Measurements from ENCODE around the gene ISCA2.
"Not testable (repeated sequence)": the region's sequence is repeated elsewhere in the genome, so short reads cannot be mapped to it uniquely, and the experiment has no call there.

Gene ISCA2, protein sequence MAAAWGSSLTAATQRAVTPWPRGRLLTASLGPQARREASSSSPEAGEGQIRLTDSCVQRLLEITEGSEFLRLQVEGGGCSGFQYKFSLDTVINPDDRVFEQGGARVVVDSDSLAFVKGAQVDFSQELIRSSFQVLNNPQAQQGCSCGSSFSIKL

DNA sequence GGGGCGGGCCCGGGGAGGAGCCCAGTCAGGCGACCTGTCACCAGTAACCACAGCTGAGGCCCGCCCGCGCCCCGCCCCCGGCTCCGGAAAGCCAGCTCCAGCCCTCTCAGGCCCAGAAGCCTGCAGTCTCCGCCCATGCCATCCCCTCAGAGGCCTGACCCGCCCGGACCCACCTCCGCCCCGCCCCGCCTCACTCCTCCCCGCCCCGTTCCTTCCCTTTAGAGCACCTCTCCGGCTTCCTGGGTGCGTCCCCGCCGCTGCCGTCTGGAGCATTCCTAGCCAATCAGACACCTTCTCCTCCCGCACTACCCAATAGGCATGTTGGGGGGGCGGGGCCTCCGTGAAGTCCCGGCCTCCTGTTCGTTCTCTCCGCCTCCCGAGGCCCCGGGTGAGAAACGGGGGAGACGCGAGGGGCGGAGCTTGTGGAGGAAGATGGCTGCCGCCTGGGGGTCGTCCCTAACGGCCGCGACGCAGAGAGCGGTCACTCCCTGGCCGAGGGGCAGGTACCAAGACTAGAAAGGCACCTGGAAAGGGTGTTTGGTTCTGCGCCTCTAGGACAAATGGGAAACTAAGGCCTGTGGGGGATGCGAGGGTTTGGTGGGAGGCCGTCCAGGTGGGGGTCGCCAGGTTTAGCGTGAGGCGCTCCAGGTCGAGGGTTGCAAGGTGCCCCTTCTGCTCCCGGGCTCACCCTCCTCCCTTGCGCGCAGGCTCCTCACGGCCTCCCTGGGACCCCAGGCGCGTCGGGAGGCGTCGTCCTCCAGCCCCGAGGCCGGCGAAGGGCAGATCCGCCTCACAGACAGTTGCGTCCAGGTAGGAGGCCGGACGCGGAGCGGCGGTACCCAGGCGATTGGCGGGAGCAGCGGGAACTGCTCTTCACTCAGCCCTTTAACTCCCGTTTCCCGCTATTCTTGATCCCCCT, at the start of gene ISCA2:
Gene ISCA2, plus strand, starts transcription at position 423 of the 919 bp plus-strand sequence. Its CDS starts 10 bp downstream, at position 433.
- Histone ChIP-seq H3K9me3 (ENCODE audit: control insufficient read depth, insufficient read depth, low read length) (no peaks in the 10 kb centered on the region), H3K27me3 (ENCODE audit: control insufficient read depth, insufficient read depth, low read length) (no peaks in the 10 kb centered on the region), H3K4me3 (ENCODE audit: low read length) (peak within 1 kb of the TSS; percentile 87), H3K4me1 (ENCODE audit: control insufficient read depth, insufficient read depth, low read length) (no peaks in the 10 kb centered on the region), H3K27ac (ENCODE audit: low read length) (no peak within 1 kb of the TSS), H3K36me3 (ENCODE audit: control insufficient read depth, insufficient read depth, low read length) (no peaks in the 10 kb centered on the region)
- DNase-seq (ENCODE audit: low read depth, low spot score), result peak; percentile 93
- WGBS (ENCODE audit: insufficient coverage, insufficient read length), result no CpG with 5 or more reads among the region's 73 CpGs

DNA sequence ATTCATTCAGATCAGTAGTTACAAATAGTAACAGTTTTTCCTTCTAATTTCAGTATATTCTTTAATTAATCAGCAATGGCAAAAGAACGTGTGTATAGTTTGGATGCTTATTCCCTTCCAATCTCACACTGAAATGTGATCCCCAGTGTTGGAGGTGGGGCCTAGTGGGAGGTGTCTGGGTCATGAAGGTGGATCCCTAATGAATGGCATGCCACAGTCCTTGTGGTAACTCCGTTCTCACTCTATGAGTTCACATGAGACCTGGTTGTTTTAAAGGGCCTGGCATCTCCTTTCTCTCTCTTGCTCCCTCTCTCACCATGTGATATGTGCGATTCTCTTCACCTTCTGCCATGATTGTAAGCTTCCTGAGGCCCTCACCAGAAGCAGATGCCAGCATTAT, 48.7 kb upstream of the ISCA2 start:
- H3K9me3 ChIP-seq (ENCODE audit: control insufficient read depth, insufficient read depth, low read length), result no peaks in the 10 kb centered on the region
- no peaks in the 10 kb centered on the region for H3K4me1 ChIP-seq (ENCODE audit: control insufficient read depth, insufficient read depth, low read length)
- WGBS (ENCODE audit: insufficient coverage, insufficient read length), result no CpG with 5 or more reads among the region's 3 CpGs
- no peak overlapping the region for H3K4me3 ChIP-seq (ENCODE audit: low read length)
- H3K27ac ChIP-seq (ENCODE audit: low read length), result no peak overlapping the region
- no peak for DNase-seq (ENCODE audit: low read depth, low spot score)
- no peaks in the 10 kb centered on the region for H3K27me3 ChIP-seq (ENCODE audit: control insufficient read depth, insufficient read depth, low read length)
- H3K36me3 ChIP-seq (ENCODE audit: control insufficient read depth, insufficient read depth, low read length), result no peaks in the 10 kb centered on the region

DNA sequence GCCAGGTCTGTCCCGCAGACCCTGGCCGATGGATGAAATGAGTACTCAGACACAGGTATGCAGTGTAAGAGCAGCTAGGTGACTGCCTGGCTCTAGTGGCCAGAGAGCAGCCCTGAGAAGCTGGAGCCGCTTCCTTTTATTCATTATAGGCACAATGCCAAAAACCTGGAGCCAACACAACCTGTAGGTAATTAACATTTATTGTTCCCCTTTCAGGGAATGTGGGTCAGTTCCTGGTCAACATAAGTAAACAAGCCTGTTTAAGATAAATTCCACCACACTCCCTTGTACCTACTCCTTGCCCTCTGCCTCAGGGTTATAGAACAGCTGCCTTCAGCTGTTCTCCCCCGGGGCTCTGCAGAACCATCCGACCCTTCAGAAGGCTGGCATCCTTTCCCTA, 39.2 kb upstream of the ISCA2 start:
- not testable (repeated sequence) for H3K4me3 ChIP-seq (ENCODE audit: low read length); DNase-seq (ENCODE audit: low read depth, low spot score); H3K4me1 ChIP-seq (ENCODE audit: control insufficient read depth, insufficient read depth, low read length); H3K27me3 ChIP-seq (ENCODE audit: control insufficient read depth, insufficient read depth, low read length); H3K36me3 ChIP-seq (ENCODE audit: control insufficient read depth, insufficient read depth, low read length); H3K27ac ChIP-seq (ENCODE audit: low read length); H3K9me3 ChIP-seq (ENCODE audit: control insufficient read depth, insufficient read depth, low read length)
- WGBS (ENCODE audit: insufficient coverage, insufficient read length), result no CpG with 5 or more reads among the region's 5 CpGs

DNA sequence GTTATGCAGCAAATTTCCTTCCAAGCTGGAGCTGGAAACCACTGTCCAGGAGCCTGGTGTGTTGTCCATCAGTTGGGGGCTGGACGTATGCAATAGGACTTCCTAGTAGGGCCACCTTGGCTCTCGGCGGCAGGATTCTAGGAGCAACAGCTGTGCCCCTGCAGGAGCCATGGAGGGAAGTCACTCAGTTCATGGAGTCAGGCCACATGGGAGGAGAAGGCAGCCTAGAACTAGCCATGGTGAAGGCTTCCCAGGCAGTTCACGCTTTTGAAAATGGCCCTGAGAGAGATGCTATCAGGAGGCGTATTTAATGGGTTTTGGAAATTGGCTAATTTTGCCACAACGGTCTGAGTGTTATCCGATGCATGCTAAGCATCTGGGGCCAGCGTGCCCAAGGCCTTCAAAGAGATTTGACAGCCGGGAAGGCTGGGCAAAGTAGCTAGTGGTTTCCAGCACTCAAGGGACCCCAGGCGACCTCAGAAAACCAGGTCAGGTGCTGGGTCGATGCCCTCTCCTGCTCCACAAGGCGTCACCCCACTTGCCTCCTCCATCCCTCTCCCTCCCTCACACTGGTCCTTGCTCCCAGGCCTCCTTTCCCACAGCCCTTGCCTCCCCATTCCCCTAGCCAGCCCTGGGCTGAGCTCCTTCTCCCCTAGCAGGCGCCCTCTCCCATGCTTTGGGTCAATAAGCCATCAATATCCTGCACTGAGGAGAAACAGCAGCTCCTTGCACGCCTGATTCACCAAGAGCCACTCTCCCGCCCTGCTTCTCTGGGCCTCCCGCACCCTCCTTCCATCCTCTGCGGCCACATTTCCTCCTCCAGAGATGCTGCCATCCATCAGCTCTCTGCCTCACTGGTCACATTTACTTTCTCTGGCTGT, 36.6 kb upstream of the ISCA2 start:
- no peaks in the 10 kb centered on the region for H3K36me3 ChIP-seq (ENCODE audit: control insufficient read depth, insufficient read depth, low read length)
- no peaks in the 10 kb centered on the region for H3K27me3 ChIP-seq (ENCODE audit: control insufficient read depth, insufficient read depth, low read length)
- no peak overlapping the region for H3K4me3 ChIP-seq (ENCODE audit: low read length)
- 0 out of 2 replicates have a peak, but pooled peaks cover 2% of the 10 kb centered on the region for H3K4me1 ChIP-seq (ENCODE audit: control insufficient read depth, insufficient read depth, low read length)
- DNase-seq (ENCODE audit: low read depth, low spot score), result no peak
- WGBS (ENCODE audit: insufficient coverage, insufficient read length), result no CpG with 5 or more reads among the region's 17 CpGs
- no peaks in the 10 kb centered on the region for H3K9me3 ChIP-seq (ENCODE audit: control insufficient read depth, insufficient read depth, low read length)
- H3K27ac ChIP-seq (ENCODE audit: low read length), result no peak overlapping the region

DNA sequence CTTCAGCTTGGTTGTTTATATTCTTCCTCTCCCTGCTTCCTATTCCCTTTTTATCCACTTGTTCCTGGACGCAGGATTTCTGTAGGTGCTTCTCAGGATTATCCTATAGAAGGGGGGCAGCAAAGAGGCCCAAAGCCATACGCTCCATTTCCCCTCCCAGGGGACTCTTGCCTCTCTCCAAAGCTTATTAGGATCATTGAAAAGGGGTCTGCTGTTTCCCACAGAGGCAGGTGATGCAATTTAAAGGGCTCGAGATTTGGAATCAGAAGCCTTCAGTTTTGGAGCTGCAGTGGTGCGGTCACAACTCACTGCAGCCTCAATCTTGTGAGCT, 36.0 kb upstream of the ISCA2 start:
- H3K27ac ChIP-seq (ENCODE audit: low read length), result no peak overlapping the region
- H3K36me3 ChIP-seq (ENCODE audit: control insufficient read depth, insufficient read depth, low read length), result no peaks in the 10 kb centered on the region
- H3K27me3 ChIP-seq (ENCODE audit: control insufficient read depth, insufficient read depth, low read length), result no peaks in the 10 kb centered on the region
- no peak for DNase-seq (ENCODE audit: low read depth, low spot score)
- H3K9me3 ChIP-seq (ENCODE audit: control insufficient read depth, insufficient read depth, low read length), result no peaks in the 10 kb centered on the region
- no CpG with 5 or more reads among the region's 4 CpGs for WGBS (ENCODE audit: insufficient coverage, insufficient read length)
- H3K4me3 ChIP-seq (ENCODE audit: low read length), result no peak overlapping the region
- 0 out of 2 replicates have a peak, but pooled peaks cover 2% of the 10 kb centered on the region for H3K4me1 ChIP-seq (ENCODE audit: control insufficient read depth, insufficient read depth, low read length)

DNA sequence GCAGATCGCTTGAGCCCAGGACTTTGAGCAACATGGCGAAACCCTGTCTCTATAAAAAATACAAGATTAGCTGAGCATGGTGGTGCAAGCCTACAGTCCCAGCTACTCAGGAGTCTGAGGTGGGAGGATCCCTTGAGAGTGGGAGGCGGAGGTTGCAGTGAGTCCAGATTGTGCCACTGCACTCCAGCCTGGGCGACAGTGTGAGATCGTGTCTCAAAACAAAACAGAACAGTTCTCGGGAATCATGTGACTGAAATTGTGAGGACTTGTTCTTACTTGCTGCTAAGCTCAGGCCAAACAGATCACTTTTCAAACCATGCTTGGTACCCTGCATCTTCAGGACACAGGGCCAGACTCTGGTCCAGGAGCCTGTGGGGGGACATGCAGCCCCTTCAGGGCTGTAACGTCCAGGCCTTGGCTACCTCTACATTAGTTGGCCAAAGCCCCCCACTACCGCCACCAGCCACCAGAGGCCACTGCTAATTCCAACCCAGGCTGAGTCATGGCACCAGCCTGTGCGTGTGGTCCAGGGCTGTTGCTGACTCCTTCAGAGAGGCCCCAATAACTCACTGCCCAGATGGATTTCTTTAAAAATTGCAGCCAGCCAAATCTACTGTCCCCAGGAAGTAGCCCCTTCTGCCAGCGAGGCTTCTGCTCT, 34.1 kb upstream of the ISCA2 start:
- H3K36me3 ChIP-seq (ENCODE audit: control insufficient read depth, insufficient read depth, low read length), result no peaks in the 10 kb centered on the region
- H3K27ac ChIP-seq (ENCODE audit: low read length), result no peak overlapping the region
- H3K9me3 ChIP-seq (ENCODE audit: control insufficient read depth, insufficient read depth, low read length), result no peaks in the 10 kb centered on the region
- H3K4me1 ChIP-seq (ENCODE audit: control insufficient read depth, insufficient read depth, low read length), result 0 out of 2 replicates have a peak, but pooled peaks cover 2% of the 10 kb centered on the region
- no peaks in the 10 kb centered on the region for H3K27me3 ChIP-seq (ENCODE audit: control insufficient read depth, insufficient read depth, low read length)
- no CpG with 5 or more reads among the region's 10 CpGs for WGBS (ENCODE audit: insufficient coverage, insufficient read length)
- DNase-seq (ENCODE audit: low read depth, low spot score), result peak; percentile 39
- no peak overlapping the region for H3K4me3 ChIP-seq (ENCODE audit: low read length)

DNA sequence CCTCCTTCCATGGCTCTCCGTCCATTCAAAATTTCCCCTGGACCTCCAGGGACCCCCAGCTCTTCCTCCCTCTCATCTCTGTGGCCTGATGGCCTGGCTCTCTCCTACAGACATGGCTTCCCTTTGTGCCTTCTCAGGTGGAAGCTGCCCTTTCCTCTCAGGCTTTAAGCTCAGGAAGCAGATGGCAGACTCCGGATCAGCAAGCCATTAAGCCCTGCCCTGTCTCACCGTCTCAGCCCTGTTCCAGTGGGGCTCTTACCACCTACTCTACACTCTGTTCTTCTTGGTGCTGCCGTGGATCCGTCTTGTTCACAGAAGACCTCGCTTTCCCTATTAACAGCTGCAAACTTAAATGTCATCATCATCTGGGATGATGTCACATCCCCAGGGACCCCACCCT, 33.6 kb upstream of the ISCA2 start:
- H3K9me3 ChIP-seq (ENCODE audit: control insufficient read depth, insufficient read depth, low read length), result no peaks in the 10 kb centered on the region
- no CpG with 5 or more reads among the region's 6 CpGs for WGBS (ENCODE audit: insufficient coverage, insufficient read length)
- H3K36me3 ChIP-seq (ENCODE audit: control insufficient read depth, insufficient read depth, low read length), result no peaks in the 10 kb centered on the region
- no peak for DNase-seq (ENCODE audit: low read depth, low spot score)
- no peak overlapping the region for H3K27ac ChIP-seq (ENCODE audit: low read length)
- no peak overlapping the region for H3K4me3 ChIP-seq (ENCODE audit: low read length)
- no peaks in the 10 kb centered on the region for H3K27me3 ChIP-seq (ENCODE audit: control insufficient read depth, insufficient read depth, low read length)
- H3K4me1 ChIP-seq (ENCODE audit: control insufficient read depth, insufficient read depth, low read length), result 0 out of 2 replicates have a peak, but pooled peaks cover 2% of the 10 kb centered on the region

DNA sequence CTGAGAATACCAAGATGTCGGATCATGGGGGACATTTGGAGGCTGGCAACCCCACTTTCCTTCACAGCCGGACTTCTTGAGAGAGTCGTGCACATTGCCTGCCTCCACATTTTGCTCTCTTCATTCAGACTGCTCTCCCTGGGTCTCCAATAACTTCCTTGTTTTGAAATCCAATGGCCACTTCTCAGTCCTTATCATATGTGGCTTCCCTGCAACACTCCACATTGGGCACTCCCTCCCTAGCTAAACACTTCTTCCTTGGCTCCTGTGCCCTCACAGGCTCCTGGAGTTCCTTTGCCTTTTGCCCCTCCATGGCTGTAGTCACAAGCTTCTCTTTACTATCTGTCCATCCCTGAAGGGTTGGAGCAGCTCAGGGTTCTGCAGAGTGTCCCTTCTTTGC, 30.6 kb upstream of the ISCA2 start:
- no peak overlapping the region for H3K4me3 ChIP-seq (ENCODE audit: low read length)
- H3K36me3 ChIP-seq (ENCODE audit: control insufficient read depth, insufficient read depth, low read length), result no peaks in the 10 kb centered on the region
- WGBS (ENCODE audit: insufficient coverage, insufficient read length), result no CpG with 5 or more reads among the region's 3 CpGs
- no peak overlapping the region for H3K27ac ChIP-seq (ENCODE audit: low read length)
- no peaks in the 10 kb centered on the region for H3K9me3 ChIP-seq (ENCODE audit: control insufficient read depth, insufficient read depth, low read length)
- no peaks in the 10 kb centered on the region for H3K27me3 ChIP-seq (ENCODE audit: control insufficient read depth, insufficient read depth, low read length)
- no peak for DNase-seq (ENCODE audit: low read depth, low spot score)
- no peaks in the 10 kb centered on the region for H3K4me1 ChIP-seq (ENCODE audit: control insufficient read depth, insufficient read depth, low read length)

DNA sequence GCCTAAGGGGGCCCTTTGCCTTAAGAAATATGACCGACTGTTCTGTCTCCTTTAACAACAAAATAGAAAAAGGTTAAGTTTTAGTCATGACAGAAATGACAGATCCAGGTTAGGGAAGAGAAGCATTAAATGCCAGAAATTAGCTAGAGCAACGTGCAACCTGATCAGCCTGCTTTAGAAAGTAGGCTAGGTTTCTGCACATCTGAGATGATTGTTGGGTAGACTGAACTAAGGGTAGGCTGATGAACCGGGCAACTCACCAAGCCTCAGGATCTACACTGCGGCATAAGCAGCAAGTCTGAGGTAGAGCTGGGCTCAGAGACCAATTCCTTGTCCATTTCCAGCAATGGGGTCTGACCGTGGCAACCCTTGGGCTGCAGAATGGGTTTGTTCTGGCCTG, 29.9 kb upstream of the ISCA2 start:
- H3K27ac ChIP-seq (ENCODE audit: low read length), result no peak overlapping the region
- no peak overlapping the region for H3K4me3 ChIP-seq (ENCODE audit: low read length)
- no peaks in the 10 kb centered on the region for H3K9me3 ChIP-seq (ENCODE audit: control insufficient read depth, insufficient read depth, low read length)
- no peak for DNase-seq (ENCODE audit: low read depth, low spot score)
- no peaks in the 10 kb centered on the region for H3K27me3 ChIP-seq (ENCODE audit: control insufficient read depth, insufficient read depth, low read length)
- no CpG with 5 or more reads among the region's 5 CpGs for WGBS (ENCODE audit: insufficient coverage, insufficient read length)
- no peaks in the 10 kb centered on the region for H3K36me3 ChIP-seq (ENCODE audit: control insufficient read depth, insufficient read depth, low read length)
- H3K4me1 ChIP-seq (ENCODE audit: control insufficient read depth, insufficient read depth, low read length), result no peaks in the 10 kb centered on the region

DNA sequence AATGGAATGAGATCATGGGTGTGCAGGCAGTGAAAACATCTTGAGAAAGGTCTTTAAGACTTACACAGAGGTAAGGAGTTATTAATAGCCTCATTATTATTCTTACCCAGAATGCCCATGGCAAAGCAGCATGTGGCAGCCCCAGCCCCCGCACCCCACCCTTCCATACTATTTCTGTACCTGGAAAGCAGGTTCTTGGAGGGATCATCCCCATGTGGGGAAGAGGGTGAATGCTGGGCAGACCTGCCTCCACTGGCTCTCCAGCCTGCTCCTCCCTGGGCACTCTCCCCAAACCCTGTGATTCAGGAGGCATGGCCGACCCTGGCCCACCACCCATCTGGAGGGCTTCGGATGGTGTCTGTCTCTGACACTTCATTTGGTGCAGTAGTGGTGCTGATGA, 28.8 kb upstream of the ISCA2 start:
- no peak overlapping the region for H3K27ac ChIP-seq (ENCODE audit: low read length)
- DNase-seq (ENCODE audit: low read depth, low spot score), result no peak
- H3K4me1 ChIP-seq (ENCODE audit: control insufficient read depth, insufficient read depth, low read length), result no peaks in the 10 kb centered on the region
- H3K36me3 ChIP-seq (ENCODE audit: control insufficient read depth, insufficient read depth, low read length), result no peaks in the 10 kb centered on the region
- no peaks in the 10 kb centered on the region for H3K9me3 ChIP-seq (ENCODE audit: control insufficient read depth, insufficient read depth, low read length)
- no peaks in the 10 kb centered on the region for H3K27me3 ChIP-seq (ENCODE audit: control insufficient read depth, insufficient read depth, low read length)
- H3K4me3 ChIP-seq (ENCODE audit: low read length), result no peak overlapping the region
- WGBS (ENCODE audit: insufficient coverage, insufficient read length), result no CpG with 5 or more reads among the region's 3 CpGs
